Right atrium auricular region (tissue), 2 donors: Measurements from ENCODE around the gene MIDN. TPM values are rescaled to one million over a fixed set of nuclear protein-coding genes. Genes with fewer than 3 reads are reported as not detected.

ENCODE experiments used
- DNase-seq: peaks from one replicate; pipeline ENCODE4 v3.0.0-alpha.2; 2019; ENCODE audit warnings: low spot score
- H3K27ac ChIP-seq, 2 donors: fragments of 200-600 bp; sonication (generic); 1 replicate in 1 of 2; 2 replicates in 1 of 2; pipeline ENCODE4 v1.5.1; 2016 to 2019
- H3K27me3 ChIP-seq, 2 donors: fragments of 200-600 bp; sonication (generic); one replicate each; pipeline versions ENCODE4 v1.5.1 to v1.6.0; 2017 to 2019
- H3K36me3 ChIP-seq: fragments of 200-600 bp; sonication (generic); one replicate; pipeline ENCODE4 v1.5.1; 2016
- H3K4me1 ChIP-seq, 2 donors: fragments of 200-600 bp; sonication (generic); one replicate each; pipeline versions ENCODE4 v1.5.1 to v1.6.0; 2017 to 2019
- H3K4me3 ChIP-seq, 2 donors: fragments of 200-600 bp; sonication (generic); 1 replicate in 1 of 2; 2 replicates in 1 of 2; pipeline ENCODE4 v1.5.1; 2017 to 2019; ENCODE audit warnings: mild to moderate bottlenecking in 1 of 2, moderate library complexity in 1 of 2
- H3K9me3 ChIP-seq, 2 donors: fragments of 200-600 bp; sonication (generic); one replicate each; pipeline ENCODE4 v1.5.1; 2019
- total RNA-seq, 2 donors: library from RNA; depleted of rRNA; stranded (reverse); fragments of >200 nt; gene quantifications; one replicate each; pipeline ENCODE4 v1.1.0, GENCODE V29; 2016
- TF ChIP-seq, protein P1 (sequence below), 2 donors: fragments of 200-600 bp; sonication (generic); IDR thresholded peaks; one replicate each; pipeline ENCODE4 v1.5.1; 2019; ENCODE audit warnings: antibody characterized with exemption in 2 of 2

Gene MIDN
- total RNA-seq, 2 donors from 2014 or later: 42.1 to 42.2 TPM

DNA sequence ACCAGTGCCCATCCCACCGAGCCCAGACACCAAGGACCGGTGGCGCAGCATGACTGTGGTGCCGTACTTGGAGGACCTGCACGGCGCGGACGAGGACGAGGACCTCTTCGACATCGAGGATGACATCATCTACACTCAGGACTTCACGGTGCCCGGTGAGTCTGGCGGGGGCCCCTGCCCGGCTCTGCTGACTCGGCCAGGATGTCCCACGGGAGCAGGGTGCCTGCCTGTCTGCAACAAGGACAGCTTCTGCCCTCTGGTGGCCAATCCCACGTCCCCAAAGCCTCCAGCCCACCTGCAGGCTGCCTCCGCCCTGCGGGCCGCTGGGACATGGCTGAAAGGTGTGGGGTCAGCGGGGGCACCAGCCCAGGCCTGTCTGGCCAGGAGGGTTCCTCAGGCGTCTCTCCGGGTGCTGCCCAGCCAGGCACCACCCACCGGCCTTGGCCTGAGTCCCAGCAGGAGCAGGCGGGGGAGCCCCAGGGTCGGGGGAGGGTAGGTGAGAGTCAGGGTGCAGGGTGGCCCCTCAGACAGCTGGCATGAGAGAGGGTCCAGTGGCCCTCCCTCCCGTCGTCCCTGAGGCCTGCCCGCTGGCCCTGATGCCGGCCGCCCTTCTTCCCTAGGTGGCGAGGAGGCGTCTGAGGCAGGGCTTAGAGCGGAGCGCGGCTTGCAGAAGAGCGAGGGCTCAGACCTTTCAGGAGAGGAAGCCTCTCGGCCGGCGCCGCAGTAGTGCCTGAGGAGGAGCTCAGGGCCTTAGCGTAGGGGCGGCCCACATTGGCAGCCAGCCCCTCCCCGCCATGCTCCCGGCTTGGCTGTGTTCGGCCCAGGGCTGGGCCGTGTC lies 25.1 kb upstream of the MIDN start:
- DNase-seq: no peak
- TF ChIP-seq, protein P1, sequence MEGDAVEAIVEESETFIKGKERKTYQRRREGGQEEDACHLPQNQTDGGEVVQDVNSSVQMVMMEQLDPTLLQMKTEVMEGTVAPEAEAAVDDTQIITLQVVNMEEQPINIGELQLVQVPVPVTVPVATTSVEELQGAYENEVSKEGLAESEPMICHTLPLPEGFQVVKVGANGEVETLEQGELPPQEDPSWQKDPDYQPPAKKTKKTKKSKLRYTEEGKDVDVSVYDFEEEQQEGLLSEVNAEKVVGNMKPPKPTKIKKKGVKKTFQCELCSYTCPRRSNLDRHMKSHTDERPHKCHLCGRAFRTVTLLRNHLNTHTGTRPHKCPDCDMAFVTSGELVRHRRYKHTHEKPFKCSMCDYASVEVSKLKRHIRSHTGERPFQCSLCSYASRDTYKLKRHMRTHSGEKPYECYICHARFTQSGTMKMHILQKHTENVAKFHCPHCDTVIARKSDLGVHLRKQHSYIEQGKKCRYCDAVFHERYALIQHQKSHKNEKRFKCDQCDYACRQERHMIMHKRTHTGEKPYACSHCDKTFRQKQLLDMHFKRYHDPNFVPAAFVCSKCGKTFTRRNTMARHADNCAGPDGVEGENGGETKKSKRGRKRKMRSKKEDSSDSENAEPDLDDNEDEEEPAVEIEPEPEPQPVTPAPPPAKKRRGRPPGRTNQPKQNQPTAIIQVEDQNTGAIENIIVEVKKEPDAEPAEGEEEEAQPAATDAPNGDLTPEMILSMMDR (IDR thresholded peaks at IDR 0.05): peak in 1 of 2 donors; percentile 48
- Histone ChIP-seq H3K4me1 (peaks cover 0 to 43% of the 10 kb centered on the region in 2 donors), H3K27me3 (no peaks in the 10 kb centered on the region), H3K9me3 (no peaks in the 10 kb centered on the region), H3K27ac (no peak overlapping the region), H3K4me3 (no peak overlapping the region), H3K36me3 (peaks cover 61% of the 10 kb centered on the region)

GRCh38 chr19:1224047-1224825 lies 24.1 kb upstream of the MIDN start:
- TF ChIP-seq, protein P1 (IDR thresholded peaks at IDR 0.05): no peak
- Histone ChIP-seq H3K4me1 (peaks cover 0 to 33% of the 10 kb centered on the region in 2 donors), H3K36me3 (peaks cover 62% of the 10 kb centered on the region), H3K4me3 (no peak overlapping the region), H3K9me3 (no peaks in the 10 kb centered on the region), H3K27me3 (no peaks in the 10 kb centered on the region), H3K27ac (no peak overlapping the region)
- no peak for DNase-seq

- Histone ChIP-seq H3K9me3 (no peaks in the 10 kb centered on the region), H3K27me3 (no peaks in the 10 kb centered on the region), H3K36me3 (peaks cover 62% of the 10 kb centered on the region), H3K27ac (no peak overlapping the region), H3K4me1 (peaks cover 0 to 31% of the 10 kb centered on the region in 2 donors), H3K4me3 (no peak overlapping the region)
- TF ChIP-seq, protein P1 (IDR thresholded peaks at IDR 0.05): no peak
- no peak for DNase-seq
Observed at GRCh38 chr19:1224847-1225246, 23.5 kb upstream of the MIDN start.

DNA sequence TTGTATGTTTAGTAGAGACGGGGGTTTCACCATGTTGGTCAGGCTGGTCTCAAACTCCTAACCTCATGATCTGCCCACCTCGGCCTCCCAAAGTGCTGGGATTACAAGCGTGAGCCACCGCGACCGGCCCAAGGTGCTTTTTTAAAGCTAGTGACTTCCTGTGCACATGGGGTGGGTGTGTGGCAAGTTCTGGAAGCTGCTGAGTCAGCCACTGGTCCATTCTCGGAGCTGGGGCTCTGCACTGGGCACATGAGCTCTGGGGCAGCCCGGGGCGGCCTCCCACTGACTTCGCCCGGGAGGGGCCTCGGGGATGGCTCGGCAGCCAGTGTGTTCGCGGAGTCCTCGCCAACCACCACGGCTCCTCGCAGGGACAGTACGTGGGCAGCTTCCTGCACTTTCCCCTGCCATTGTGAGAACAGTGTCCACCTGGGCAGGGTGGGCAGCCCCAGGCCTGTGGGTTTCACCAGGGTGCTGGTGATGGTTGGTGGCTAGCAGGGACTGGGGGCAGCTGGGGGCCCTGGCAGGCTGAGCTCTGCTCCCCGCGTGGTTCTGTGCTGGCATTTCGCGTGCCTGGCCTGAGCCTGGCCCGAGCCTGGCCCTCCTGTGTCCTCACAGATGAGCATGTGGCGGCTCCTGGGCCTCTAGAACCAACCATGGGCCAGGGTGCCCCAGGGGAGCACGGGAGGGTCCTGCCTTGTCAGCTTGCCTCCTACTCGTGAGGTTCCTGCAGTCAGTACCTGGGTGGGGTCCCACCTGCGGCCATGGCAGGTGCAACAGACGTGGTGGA lies 22.8 kb upstream of the MIDN start:
- Histone ChIP-seq H3K9me3 (no peaks in the 10 kb centered on the region), H3K4me1 (peaks cover 0 to 25% of the 10 kb centered on the region in 2 donors), H3K36me3 (peaks cover 58% of the 10 kb centered on the region), H3K4me3 (no peak overlapping the region), H3K27me3 (no peaks in the 10 kb centered on the region), H3K27ac (no peak overlapping the region)
- no peak for DNase-seq
- TF ChIP-seq, protein P1 (IDR thresholded peaks at IDR 0.05): no peak

- H3K36me3 ChIP-seq: peaks cover 52% of the 10 kb centered on the region
- H3K27me3 ChIP-seq: no peaks in the 10 kb centered on the region
- DNase-seq: no peak
Observed at GRCh38 chr19:1226227-1226518, 22.2 kb upstream of the MIDN start.

More at GRCh38 chr19:1226227-1226518, 22.2 kb upstream of the MIDN start:
- H3K9me3 ChIP-seq: no peaks in the 10 kb centered on the region
- no peak overlapping the region for H3K27ac ChIP-seq
- no peak overlapping the region for H3K4me3 ChIP-seq
- H3K4me1 ChIP-seq: peaks cover 0 to 19% of the 10 kb centered on the region in 2 donors
- TF ChIP-seq, protein P1 (IDR thresholded peaks at IDR 0.05): no peak
